Heart left ventricle (tissue), 13 donors: ENCODE results near the gene ERN1.

Experiments
- POLR2A ChIP-seq, 2 donors: fragments of 450-650 bp; IDR thresholded peaks; one replicate each; pipeline ENCODE4 v1.6.1; 2017; ENCODE audit warnings: antibody characterized with exemption in 2 of 2, mild to moderate bottlenecking in 2 of 2, moderate library complexity in 2 of 2
- TF ChIP-seq, protein P1 (sequence below), 12 donors: fragments of 200-600 bp; sonication (generic) in 4 of 12; IDR thresholded peaks; one replicate each; pipeline versions ENCODE4 v1.5.0 to v1.8.0; 2018 to 2022; ENCODE audit warnings: antibody characterized with exemption in 12 of 12, mild to moderate bottlenecking in 5 of 12
- donor health status: ischemic (EF 13 %, LVEDD 7.1; RV severe dilation, severe dysfunction).
- donor health status: DM: no; HTN: yes; CAD: no.
- donor health status: DM: no; HTN: no; CAD: no.
- donor health status: ischemic (EF 25% LVEDD 6.9; RV normal size, moderate dysfunction).
- donor health status: ischemic (EF 25% LVEDD 5.7; RV mildly dilated, moderate dysfunction).
- donor health status: ischemic (EF 35%, LVEDD 5.7; RV mildly dilated, moderate dysfunction).
- donor health status: nonischemic (EF 11% LVEDD 7.7; RV severe dilation, severe dysfunction).
- donor health status: DM: yes; HTN: yes; CAD: no.
- donor health status: PGD.
- donor health status: ischemic (EF 29% LVEDD 5.4; RV normal size, mild dysfunction).
- donor health status: nonischemic (EF 23%, LVEDD 6.1; RV moderate dilation, normal function).

GRCh38 chr17:64145375-64145750, 15.4 kb upstream of the ERN1 start:
- TF ChIP-seq, protein P1, sequence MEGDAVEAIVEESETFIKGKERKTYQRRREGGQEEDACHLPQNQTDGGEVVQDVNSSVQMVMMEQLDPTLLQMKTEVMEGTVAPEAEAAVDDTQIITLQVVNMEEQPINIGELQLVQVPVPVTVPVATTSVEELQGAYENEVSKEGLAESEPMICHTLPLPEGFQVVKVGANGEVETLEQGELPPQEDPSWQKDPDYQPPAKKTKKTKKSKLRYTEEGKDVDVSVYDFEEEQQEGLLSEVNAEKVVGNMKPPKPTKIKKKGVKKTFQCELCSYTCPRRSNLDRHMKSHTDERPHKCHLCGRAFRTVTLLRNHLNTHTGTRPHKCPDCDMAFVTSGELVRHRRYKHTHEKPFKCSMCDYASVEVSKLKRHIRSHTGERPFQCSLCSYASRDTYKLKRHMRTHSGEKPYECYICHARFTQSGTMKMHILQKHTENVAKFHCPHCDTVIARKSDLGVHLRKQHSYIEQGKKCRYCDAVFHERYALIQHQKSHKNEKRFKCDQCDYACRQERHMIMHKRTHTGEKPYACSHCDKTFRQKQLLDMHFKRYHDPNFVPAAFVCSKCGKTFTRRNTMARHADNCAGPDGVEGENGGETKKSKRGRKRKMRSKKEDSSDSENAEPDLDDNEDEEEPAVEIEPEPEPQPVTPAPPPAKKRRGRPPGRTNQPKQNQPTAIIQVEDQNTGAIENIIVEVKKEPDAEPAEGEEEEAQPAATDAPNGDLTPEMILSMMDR (IDR thresholded peaks at IDR 0.05): no peak
- no peak for TF ChIP-seq POLR2A (IDR thresholded peaks at IDR 0.05)
